ENCODE data around the gene TRERF1. TPM values are rescaled to one million over a fixed set of nuclear protein-coding genes. Genes with fewer than 3 reads are reported as not detected.

TRERF1 gene
- total RNA-seq, 1 donor from 2014 or later, result 47.9 TPM

DNA sequence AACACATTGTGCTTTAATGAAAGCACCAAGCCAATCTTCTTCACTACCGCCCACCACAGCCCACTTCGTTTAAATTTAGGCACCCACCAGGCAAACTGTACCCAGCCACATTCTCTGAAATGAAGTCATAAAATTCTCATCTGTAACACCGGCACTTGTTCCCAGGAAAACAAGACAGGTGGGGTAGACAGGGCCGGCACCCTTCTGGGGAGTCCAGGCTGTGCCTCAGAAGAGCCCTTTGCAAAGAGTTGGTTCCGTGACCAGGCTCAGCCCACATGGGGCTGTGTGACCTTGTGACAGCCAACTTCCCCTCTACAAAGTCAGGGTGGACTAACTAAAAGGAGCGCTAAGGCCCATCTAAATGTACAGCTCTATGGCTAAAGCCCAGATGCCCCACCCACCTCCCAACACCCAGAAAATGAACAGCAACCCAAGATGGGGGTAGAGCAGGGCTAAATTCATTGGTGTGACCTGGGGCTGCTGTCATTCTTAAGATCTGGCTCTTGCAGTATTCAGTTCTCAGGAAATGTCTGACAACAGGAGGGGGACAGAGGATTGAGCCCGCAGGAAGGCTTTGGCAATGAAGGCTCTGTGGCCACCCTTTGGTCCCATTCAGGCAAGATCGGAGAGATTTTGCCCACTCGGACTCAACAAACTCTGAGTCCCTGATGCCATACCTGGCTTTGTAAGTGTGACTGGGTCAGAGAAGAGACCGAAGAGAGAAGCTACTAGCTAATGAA, 56.7 kb downstream of the TRERF1 start:
- Mint-ChIP-seq H3K36me3 (ENCODE audit: low read depth) (peaks cover 29% of the 10 kb centered on the region), H3K4me1 (ENCODE audit: low read depth) (peaks cover 85% of the 10 kb centered on the region), H3K4me3 (peak overlapping the region; percentile 24), H3K9me3 (no peaks in the 10 kb centered on the region), H3K27ac (peak overlapping the region; percentile 82), H3K27me3 (ENCODE audit: insufficient read depth) (no peaks in the 10 kb centered on the region)
- DNase-seq (ENCODE audit: low spot score), result no peak
- intact Hi-C loops (cut with micrococcal nuclease), result no loop called here

DNA sequence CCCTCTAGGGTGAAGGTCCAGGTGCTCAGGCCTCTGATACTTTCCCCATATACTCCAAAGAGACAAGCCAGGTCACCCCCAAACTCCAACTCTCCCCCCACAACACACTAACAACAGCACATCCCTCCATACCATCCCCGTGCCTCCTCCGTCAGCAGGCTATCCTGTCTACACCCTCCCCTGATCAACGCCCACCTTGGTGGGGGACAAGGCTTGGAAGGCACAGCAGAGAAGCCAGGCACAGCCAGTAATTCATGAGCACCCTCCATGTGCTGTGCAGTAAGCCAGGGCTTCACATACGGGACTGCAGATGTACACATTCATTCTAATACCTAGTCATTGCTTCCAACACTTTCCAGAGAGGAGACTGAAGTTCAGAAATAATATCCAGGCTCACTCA, 57.6 kb downstream of the TRERF1 start:
- no peak for DNase-seq (ENCODE audit: low spot score)
- H3K36me3 Mint-ChIP-seq (ENCODE audit: low read depth), result peaks cover 27% of the 10 kb centered on the region
- intact Hi-C loops (cut with micrococcal nuclease), result no loop called here
- H3K4me1 Mint-ChIP-seq (ENCODE audit: low read depth), result peaks cover 87% of the 10 kb centered on the region
- H3K4me3 Mint-ChIP-seq, result peak overlapping the region; percentile 34
- no peaks in the 10 kb centered on the region for H3K27me3 Mint-ChIP-seq (ENCODE audit: insufficient read depth)
- H3K27ac Mint-ChIP-seq, result peak overlapping the region; percentile 78
- H3K9me3 Mint-ChIP-seq, result no peaks in the 10 kb centered on the region

DNA sequence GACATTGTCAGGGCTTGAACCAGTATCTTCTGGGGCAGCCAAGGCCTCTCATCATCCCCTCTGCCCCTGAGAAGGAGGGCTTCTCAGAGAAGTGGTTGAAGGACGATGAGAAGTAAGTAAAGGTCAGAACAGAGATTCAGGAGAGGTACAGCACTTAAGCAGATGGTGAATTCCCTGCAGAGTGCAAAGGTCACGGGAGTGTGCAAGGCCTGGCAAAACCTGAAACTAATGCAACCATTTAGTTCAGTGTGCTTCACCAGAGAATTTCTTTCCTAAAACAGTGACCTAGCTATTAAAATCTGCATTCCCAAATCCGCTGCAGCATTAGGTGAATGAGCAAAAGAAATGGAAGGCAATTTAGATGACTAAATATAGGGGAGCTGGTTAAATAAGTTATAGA, 58.4 kb downstream of the TRERF1 start:
- Mint-ChIP-seq H3K9me3 (no peaks in the 10 kb centered on the region), H3K36me3 (ENCODE audit: low read depth) (peaks cover 24% of the 10 kb centered on the region), H3K4me1 (ENCODE audit: low read depth) (peaks cover 88% of the 10 kb centered on the region), H3K27ac (peak overlapping the region; percentile 99), H3K4me3 (peak overlapping the region; percentile 20), H3K27me3 (ENCODE audit: insufficient read depth) (no peaks in the 10 kb centered on the region)
- no peak for DNase-seq (ENCODE audit: low spot score)
- intact Hi-C loops (cut with micrococcal nuclease), result no loop called here

DNA sequence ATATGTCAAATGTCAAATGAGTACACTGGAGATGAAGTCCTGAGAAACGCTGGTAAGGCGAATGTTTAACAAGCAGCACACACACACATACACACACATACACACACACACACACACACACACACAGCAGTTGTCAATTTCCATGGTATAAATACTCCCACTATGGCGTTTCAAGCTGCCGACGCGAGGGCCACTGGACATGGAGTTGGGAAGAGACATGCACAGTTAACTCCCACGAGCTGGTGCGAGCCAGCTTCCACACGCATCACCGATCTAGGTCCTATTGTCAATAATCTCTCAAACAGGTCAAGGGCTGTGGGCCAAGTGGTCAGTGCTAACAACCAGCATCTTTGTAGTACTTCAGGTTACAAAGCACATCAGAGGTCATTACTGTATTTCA, 58.9 kb downstream of the TRERF1 start:
- peaks cover 22% of the 10 kb centered on the region for H3K36me3 Mint-ChIP-seq (ENCODE audit: low read depth)

DNA sequence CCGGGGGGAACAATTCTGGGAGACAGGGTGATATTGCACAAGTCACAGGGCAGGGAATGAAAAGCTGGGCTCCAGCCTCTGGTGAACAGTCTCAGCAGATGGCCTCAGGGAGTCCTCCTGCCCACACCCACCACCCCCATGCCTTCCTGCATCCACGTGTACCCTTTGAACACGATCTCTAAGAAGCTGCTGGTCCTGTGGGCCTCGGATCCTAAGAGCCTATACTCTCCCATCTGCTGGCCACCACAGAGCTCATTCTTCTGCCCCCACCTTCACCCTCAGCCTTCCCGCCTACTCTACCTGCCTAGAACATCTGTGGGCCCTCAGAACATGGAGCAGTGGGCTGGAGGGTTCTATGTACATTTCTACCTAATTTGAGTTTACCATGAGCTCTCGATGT, 60.3 kb downstream of the TRERF1 start:
- intact Hi-C loops (cut with micrococcal nuclease), result loop anchor here (2.0 kb wide), 1 partner anchor 75 kb away; no protein-coding TSS in a partner anchor
- Mint-ChIP-seq H3K27me3 (ENCODE audit: insufficient read depth) (no peaks in the 10 kb centered on the region), H3K4me3 (peak overlapping the region; percentile 78), H3K9me3 (no peaks in the 10 kb centered on the region), H3K4me1 (ENCODE audit: low read depth) (peaks cover 94% of the 10 kb centered on the region), H3K27ac (peak overlapping the region; percentile 99), H3K36me3 (ENCODE audit: low read depth) (peaks cover 23% of the 10 kb centered on the region)
- DNase-seq (ENCODE audit: low spot score), result no peak

More for the DNA sequence above, 58.9 kb downstream of the TRERF1 start:
- H3K27me3 Mint-ChIP-seq (ENCODE audit: insufficient read depth), result no peaks in the 10 kb centered on the region
- peak overlapping the region; percentile 20 for H3K4me3 Mint-ChIP-seq
- H3K4me1 Mint-ChIP-seq (ENCODE audit: low read depth), result peaks cover 90% of the 10 kb centered on the region
- intact Hi-C loops (cut with micrococcal nuclease), result no loop called here
- DNase-seq (ENCODE audit: low spot score), result no peak
- H3K27ac Mint-ChIP-seq, result peak overlapping the region; percentile 99
- no peaks in the 10 kb centered on the region for H3K9me3 Mint-ChIP-seq

DNA sequence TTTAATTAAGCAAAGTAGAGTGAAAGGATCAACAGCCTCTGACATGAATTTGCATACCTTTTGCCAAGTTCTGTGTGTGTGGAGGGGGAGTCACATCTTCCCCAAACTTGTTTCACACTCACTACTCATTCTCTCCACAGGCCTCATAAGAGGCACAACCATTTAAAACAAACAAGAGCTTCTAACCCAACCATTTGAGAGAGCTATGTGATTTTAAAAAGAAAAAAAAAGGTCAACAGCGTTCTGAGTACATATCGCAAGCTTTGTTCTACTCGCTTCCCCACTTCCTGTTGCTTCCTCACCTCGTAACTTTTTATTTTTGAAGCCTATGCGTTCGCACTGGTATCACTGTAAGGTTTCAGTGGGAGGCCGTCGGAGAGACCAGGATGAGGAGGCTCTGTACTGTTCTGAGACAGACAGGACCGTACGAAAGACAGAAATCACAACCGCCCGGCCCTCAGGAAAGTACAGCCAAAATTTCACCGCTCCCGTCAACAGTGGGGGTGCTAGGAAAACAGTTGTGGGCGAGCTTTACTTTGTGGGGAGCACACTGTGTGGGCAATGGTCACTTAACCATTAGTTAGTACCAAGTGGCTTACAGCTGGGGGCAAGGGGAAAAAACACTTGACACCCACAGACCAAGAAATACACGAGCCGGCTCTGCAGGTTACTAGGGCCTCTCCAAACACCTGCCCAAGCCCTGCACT, 61.3 kb downstream of the TRERF1 start:
- peaks cover 23% of the 10 kb centered on the region for H3K36me3 Mint-ChIP-seq (ENCODE audit: low read depth)
- no peaks in the 10 kb centered on the region for H3K27me3 Mint-ChIP-seq (ENCODE audit: insufficient read depth)
- peak overlapping the region; percentile 99 for H3K27ac Mint-ChIP-seq
- H3K9me3 Mint-ChIP-seq, result no peaks in the 10 kb centered on the region
- H3K4me3 Mint-ChIP-seq, result peak overlapping the region; percentile 78
- peak; percentile 60 for DNase-seq (ENCODE audit: low spot score)
- intact Hi-C loops (cut with micrococcal nuclease), result loop anchor here (1.0 to 2.0 kb wide), 14 partner anchors 12 to 784 kb away; partner anchors contain the start of genes RPL7L1 and TRERF1
- H3K4me1 Mint-ChIP-seq (ENCODE audit: low read depth), result peaks cover 92% of the 10 kb centered on the region

DNA sequence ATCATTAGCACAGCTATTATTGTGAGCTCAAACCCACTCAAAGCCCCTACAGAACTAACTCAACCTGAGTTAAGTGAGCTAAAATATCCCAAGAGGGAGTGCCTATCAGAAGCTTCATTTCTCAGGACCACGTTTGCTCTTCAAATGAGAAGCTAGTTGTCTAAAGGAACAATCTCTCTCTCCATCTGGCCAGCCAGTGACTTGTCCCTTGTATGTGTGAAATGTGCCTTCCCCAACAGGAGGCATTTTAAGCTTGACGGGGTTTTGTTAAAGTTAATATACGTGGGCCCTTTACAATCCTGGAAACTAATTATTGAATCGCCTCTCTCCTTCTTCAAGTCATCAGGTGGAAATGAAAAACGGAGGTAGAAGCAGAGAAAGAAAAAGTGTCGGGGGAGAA, 62.0 kb downstream of the TRERF1 start:
- no peaks in the 10 kb centered on the region for H3K27me3 Mint-ChIP-seq (ENCODE audit: insufficient read depth)
- peak overlapping the region; percentile 78 for H3K4me3 Mint-ChIP-seq
- DNase-seq (ENCODE audit: low spot score), result no peak
- intact Hi-C loops (cut with micrococcal nuclease), result loop anchor here (1.0 to 2.0 kb wide), 14 partner anchors 11 to 785 kb away; partner anchors contain the start of genes RPL7L1 and TRERF1
- peaks cover 88% of the 10 kb centered on the region for H3K4me1 Mint-ChIP-seq (ENCODE audit: low read depth)
- peaks cover 22% of the 10 kb centered on the region for H3K36me3 Mint-ChIP-seq (ENCODE audit: low read depth)
- no peaks in the 10 kb centered on the region for H3K9me3 Mint-ChIP-seq
- H3K27ac Mint-ChIP-seq, result peak overlapping the region; percentile 99

DNA sequence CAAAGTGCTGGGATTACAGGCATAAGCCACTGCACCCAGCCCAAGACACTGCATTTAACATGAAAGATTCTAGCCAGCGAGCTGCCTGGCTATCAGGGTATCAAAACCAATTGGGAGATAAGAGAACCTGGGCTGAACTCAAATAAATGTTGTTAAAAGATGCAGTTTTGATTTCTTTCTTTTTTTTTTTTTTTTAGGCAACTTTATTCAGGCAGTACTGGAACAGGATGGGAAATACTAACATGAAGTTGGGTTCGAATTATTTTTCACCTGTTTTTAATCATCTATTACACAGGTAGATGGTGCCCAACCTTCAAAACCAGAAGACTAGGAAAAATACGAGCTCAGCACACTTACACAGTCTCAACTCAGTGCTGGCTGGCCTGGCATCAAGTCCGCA, 63.7 kb downstream of the TRERF1 start:
- Mint-ChIP-seq H3K36me3 (ENCODE audit: low read depth) (peaks cover 26% of the 10 kb centered on the region), H3K27ac (peak overlapping the region; percentile 99), H3K27me3 (ENCODE audit: insufficient read depth) (no peaks in the 10 kb centered on the region), H3K9me3 (no peaks in the 10 kb centered on the region), H3K4me3 (peak overlapping the region; percentile 75), H3K4me1 (ENCODE audit: low read depth) (peaks cover 88% of the 10 kb centered on the region)
- intact Hi-C loops (cut with micrococcal nuclease), result no loop called here
- no peak for DNase-seq (ENCODE audit: low spot score)

DNA sequence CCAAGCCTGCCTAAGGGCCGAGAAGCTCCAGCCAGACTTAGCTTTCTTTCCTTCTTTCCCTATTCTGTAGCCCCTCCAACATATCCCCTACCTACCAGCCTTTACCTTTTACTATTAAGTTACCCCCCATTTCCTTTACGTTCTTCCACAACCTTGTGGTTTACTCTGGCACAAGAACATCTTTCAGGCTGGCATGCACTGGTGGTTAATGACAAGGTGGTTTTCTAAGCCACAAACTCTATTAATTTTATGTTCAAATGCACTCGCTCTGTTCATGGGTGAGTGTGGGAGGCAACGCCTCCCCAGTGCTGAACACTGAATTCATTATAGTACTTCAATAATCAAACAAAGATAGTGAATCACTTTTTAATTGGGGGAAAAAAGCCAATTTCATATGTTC, 64.4 kb downstream of the TRERF1 start:
- Mint-ChIP-seq H3K4me1 (ENCODE audit: low read depth) (peaks cover 83% of the 10 kb centered on the region), H3K36me3 (ENCODE audit: low read depth) (peaks cover 25% of the 10 kb centered on the region), H3K27me3 (ENCODE audit: insufficient read depth) (no peaks in the 10 kb centered on the region), H3K9me3 (no peaks in the 10 kb centered on the region), H3K27ac (peak overlapping the region; percentile 80), H3K4me3 (peak overlapping the region; percentile 45)
- DNase-seq (ENCODE audit: low spot score), result no peak
- intact Hi-C loops (cut with micrococcal nuclease), result no loop called here

DNA sequence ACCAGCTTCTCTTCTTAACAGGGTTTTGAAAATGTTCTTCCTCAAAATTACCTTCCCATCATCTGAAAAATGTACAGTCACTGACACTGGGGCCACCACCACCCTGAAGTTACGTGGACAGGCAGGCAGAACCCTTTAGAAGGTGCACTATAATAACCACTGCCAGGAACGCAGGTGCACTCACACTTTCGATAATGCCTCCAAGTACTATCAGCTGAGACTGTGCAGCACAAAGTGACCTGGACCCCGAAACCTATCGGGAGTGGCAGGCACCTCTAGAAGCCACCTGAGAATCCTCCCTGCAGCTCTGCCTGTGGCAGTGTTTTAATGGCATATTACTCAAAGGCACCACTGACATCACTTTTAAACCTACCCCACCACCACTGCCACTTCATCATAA, 66.4 kb downstream of the TRERF1 start:
- Mint-ChIP-seq H3K4me3 (no peak overlapping the region), H3K9me3 (no peaks in the 10 kb centered on the region), H3K27me3 (ENCODE audit: insufficient read depth) (no peaks in the 10 kb centered on the region), H3K4me1 (ENCODE audit: low read depth) (peaks cover 72% of the 10 kb centered on the region), H3K27ac (no peak overlapping the region), H3K36me3 (ENCODE audit: low read depth) (peaks cover 22% of the 10 kb centered on the region)
- intact Hi-C loops (cut with micrococcal nuclease), result no loop called here
- DNase-seq (ENCODE audit: low spot score), result no peak

DNA sequence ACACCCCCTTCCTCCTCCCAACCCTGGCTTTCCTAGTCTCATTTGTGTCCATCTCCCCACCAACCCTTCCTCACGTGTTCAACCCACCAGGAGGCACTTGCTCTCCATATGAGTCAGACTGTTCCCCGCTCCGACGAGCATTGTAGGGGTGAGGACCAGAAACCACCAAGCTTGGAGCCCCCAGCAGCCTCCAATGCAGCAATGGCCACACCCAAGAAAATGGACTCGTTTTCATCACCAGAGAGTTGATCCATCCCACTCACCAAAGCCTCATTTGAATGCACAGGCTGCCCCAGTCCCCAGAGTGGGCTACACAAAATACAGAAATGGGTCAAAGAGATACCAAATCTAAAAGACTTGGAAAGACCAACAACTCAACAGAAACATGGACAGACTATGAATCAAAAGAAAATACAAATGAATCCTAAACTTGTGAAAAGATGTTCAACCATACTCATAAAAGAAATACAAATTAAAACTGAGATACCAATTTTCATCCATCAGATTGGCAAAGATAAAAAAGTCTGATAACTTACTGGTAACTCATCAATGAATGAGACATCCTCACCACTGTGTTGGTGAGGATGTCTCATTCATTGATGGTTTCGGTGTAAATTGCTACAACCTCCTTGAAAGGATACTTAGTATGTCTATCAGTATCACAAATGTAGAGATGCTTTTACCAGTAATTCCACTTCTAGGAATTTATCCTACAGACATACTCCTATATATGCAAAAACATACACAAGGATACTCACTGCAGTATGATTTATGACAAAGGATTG, 68.1 kb downstream of the TRERF1 start:
- no peak for DNase-seq (ENCODE audit: low spot score)
- Mint-ChIP-seq H3K4me1 (ENCODE audit: low read depth) (peaks cover 71% of the 10 kb centered on the region), H3K4me3 (peak overlapping the region; percentile 38), H3K9me3 (no peaks in the 10 kb centered on the region), H3K27ac (peak overlapping the region; percentile 83), H3K36me3 (ENCODE audit: low read depth) (peaks cover 24% of the 10 kb centered on the region), H3K27me3 (ENCODE audit: insufficient read depth) (no peaks in the 10 kb centered on the region)
- intact Hi-C loops (cut with micrococcal nuclease), result loop anchor here (1.0 kb wide), 1 partner anchor 26 kb away; no protein-coding TSS in a partner anchor

DNA sequence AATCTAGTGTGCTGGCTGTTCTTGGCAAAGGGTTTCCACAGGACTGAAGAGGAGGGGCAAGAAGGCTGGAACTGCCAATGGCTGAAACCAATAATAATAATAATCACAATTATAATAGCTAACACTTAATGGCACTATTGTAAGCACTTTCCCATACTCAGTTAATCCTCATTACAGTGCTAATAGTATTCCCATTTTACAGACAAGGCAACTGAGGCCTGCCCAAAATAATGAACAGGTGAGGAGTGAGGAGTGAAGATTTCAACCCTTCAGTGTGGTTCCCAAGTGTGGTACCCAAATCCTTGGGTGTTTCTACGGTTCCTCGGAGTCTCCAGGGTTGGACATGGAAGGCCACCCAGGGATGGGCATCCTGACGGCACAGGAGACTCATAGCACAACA, 69.9 kb downstream of the TRERF1 start:
- Mint-ChIP-seq H3K27me3 (ENCODE audit: insufficient read depth) (no peaks in the 10 kb centered on the region), H3K9me3 (no peaks in the 10 kb centered on the region), H3K27ac (peak overlapping the region; percentile 29), H3K4me3 (no peak overlapping the region), H3K4me1 (ENCODE audit: low read depth) (peaks cover 72% of the 10 kb centered on the region), H3K36me3 (ENCODE audit: low read depth) (peaks cover 21% of the 10 kb centered on the region)
- intact Hi-C loops (cut with micrococcal nuclease), result no loop called here
- no peak for DNase-seq (ENCODE audit: low spot score)

Measured in activated T-helper 1 cell treated with anti-CD3 and anti-CD28 coated beads, Interleukin-12 subunit alpha, Interleukin-12 subunit beta, Interleukin-2, Interleukin-4 antibody, amounts not matched to agents 30 ng/mL and 10 ng/mL and 1 ng/mL, durations not matched to agents 14 hours and 24 hours and 36 hours (primary cell).